PC-3 (cell line): ENCODE measurements around the gene KIAA1549.

Source experiments
- EZH2 ChIP-seq: fragments of 300-600 bp; sonication (generic); IDR thresholded peaks from one replicate; pipeline ENCODE4 v1.6.1; 2017; ENCODE audit warnings: antibody characterized with exemption, mild to moderate bottlenecking, low read length; ENCODE audit not compliant: unreplicated experiment
- TF ChIP-seq, protein P1 (sequence below): fragments of 300-600 bp; sonication (generic); conservative IDR thresholded peaks from 2 replicates; pipeline ENCODE4 v1.5.1; 2017; ENCODE audit warnings: antibody characterized with exemption, low read depth, mild to moderate bottlenecking, low read length

DNA sequence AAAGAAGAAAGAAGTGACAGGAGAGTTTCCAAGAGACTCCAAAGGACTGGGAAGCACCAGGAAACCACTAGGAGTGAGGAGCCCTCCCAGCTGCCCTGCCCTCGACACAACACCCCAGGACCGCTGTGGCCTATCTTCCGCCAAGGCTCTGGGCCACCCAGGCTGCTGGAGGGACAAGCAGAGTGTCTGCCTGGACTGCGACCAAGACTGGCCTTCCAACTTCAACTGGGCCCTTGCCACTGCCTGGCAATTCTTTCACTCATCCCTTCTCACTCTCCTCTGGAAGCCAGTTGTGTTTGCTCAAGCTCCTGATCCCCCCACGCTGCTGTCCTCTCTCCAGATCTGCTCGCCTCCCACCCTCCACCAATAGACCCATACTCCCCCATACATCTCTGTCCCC lies 10.2 kb downstream of the KIAA1549 start:
- TF ChIP-seq, protein P1, sequence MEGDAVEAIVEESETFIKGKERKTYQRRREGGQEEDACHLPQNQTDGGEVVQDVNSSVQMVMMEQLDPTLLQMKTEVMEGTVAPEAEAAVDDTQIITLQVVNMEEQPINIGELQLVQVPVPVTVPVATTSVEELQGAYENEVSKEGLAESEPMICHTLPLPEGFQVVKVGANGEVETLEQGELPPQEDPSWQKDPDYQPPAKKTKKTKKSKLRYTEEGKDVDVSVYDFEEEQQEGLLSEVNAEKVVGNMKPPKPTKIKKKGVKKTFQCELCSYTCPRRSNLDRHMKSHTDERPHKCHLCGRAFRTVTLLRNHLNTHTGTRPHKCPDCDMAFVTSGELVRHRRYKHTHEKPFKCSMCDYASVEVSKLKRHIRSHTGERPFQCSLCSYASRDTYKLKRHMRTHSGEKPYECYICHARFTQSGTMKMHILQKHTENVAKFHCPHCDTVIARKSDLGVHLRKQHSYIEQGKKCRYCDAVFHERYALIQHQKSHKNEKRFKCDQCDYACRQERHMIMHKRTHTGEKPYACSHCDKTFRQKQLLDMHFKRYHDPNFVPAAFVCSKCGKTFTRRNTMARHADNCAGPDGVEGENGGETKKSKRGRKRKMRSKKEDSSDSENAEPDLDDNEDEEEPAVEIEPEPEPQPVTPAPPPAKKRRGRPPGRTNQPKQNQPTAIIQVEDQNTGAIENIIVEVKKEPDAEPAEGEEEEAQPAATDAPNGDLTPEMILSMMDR = no peak
- TF ChIP-seq EZH2 = no peak
